Measurements from ENCODE around the gene SMC6.

SMC6 gene

GRCh38 chr2:17717666-17718065 is 35.9 kb downstream of the SMC6 start:
- H3K27me3 ChIP-seq (ENCODE audit: insufficient read depth, insufficient read length): no peaks in the 10 kb centered on the region
- no peak for DNase-seq (ENCODE audit: low read depth, low spot score)
- no peak overlapping the region for H3K4me3 ChIP-seq (ENCODE audit: insufficient read length, low read depth)
- peaks cover 90% of the 10 kb centered on the region for H3K36me3 ChIP-seq (ENCODE audit: insufficient read depth, insufficient read length, low read length)
- H3K9me3 ChIP-seq (ENCODE audit: insufficient read depth, low read length): no peaks in the 10 kb centered on the region
- no peak overlapping the region for H3K9ac ChIP-seq (ENCODE audit: insufficient read length, low read depth)
- TF ChIP-seq ZNF274 (IDR thresholded peaks at IDR 0.05; ENCODE audit: low read depth, low read length) (no peak), YY1 (IDR thresholded peaks at IDR 0.05; ENCODE audit: insufficient read depth, insufficient read length) (no peak), SUZ12 (IDR thresholded peaks at IDR 0.05; ENCODE audit: extremely low read depth, insufficient read depth, insufficient read length) (no peak)
- no peaks in the 10 kb centered on the region for H3K4me1 ChIP-seq (ENCODE audit: insufficient read depth, insufficient read length)

DNA sequence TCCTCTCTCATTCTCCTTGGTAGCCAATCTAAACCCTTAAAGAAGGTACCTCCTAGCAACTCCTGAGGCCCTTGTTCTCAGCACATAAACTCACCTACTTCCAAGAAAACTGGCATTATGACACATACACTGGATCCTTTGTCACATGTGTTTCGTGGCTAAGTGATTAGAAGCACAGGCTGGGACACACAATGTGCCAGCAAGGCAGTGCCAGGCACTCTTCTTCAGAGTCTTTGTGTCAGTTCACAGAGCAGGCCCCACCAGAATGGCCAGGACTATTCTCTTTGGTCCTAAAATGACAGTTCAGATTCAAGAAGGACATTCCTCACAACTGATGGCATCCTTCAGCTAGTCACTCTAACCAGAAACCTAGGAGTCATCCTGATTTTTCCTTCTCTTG is 40.3 kb downstream of the SMC6 start:
- no peaks in the 10 kb centered on the region for H3K9me3 ChIP-seq (ENCODE audit: insufficient read depth, low read length)
- peaks cover 83% of the 10 kb centered on the region for H3K36me3 ChIP-seq (ENCODE audit: insufficient read depth, insufficient read length, low read length)
- TF ChIP-seq ZNF274 (IDR thresholded peaks at IDR 0.05; ENCODE audit: low read depth, low read length) (no peak), SUZ12 (IDR thresholded peaks at IDR 0.05; ENCODE audit: extremely low read depth, insufficient read depth, insufficient read length) (no peak), YY1 (IDR thresholded peaks at IDR 0.05; ENCODE audit: insufficient read depth, insufficient read length) (no peak)
- H3K9ac ChIP-seq (ENCODE audit: insufficient read length, low read depth): no peak overlapping the region
- H3K4me3 ChIP-seq (ENCODE audit: insufficient read length, low read depth): no peak overlapping the region
- no peaks in the 10 kb centered on the region for H3K4me1 ChIP-seq (ENCODE audit: insufficient read depth, insufficient read length)
- H3K27me3 ChIP-seq (ENCODE audit: insufficient read depth, insufficient read length): no peaks in the 10 kb centered on the region
- DNase-seq (ENCODE audit: low read depth, low spot score): no peak

GRCh38 chr2:17710547-17711248 is 42.9 kb downstream of the SMC6 start:
- peaks cover 87% of the 10 kb centered on the region for H3K36me3 ChIP-seq (ENCODE audit: insufficient read depth, insufficient read length, low read length)
- no peaks in the 10 kb centered on the region for H3K9me3 ChIP-seq (ENCODE audit: insufficient read depth, low read length)
- H3K9ac ChIP-seq (ENCODE audit: insufficient read length, low read depth): no peak overlapping the region
- H3K4me1 ChIP-seq (ENCODE audit: insufficient read depth, insufficient read length): no peaks in the 10 kb centered on the region
- no peak for DNase-seq (ENCODE audit: low read depth, low spot score)
- TF ChIP-seq YY1 (IDR thresholded peaks at IDR 0.05; ENCODE audit: insufficient read depth, insufficient read length): no peak
- no peak for TF ChIP-seq SUZ12 (IDR thresholded peaks at IDR 0.05; ENCODE audit: extremely low read depth, insufficient read depth, insufficient read length)
- no peak for TF ChIP-seq ZNF274 (IDR thresholded peaks at IDR 0.05; ENCODE audit: low read depth, low read length)
- H3K27me3 ChIP-seq (ENCODE audit: insufficient read depth, insufficient read length): no peaks in the 10 kb centered on the region
- H3K4me3 ChIP-seq (ENCODE audit: insufficient read length, low read depth): no peak overlapping the region

GRCh38 chr2:17709897-17710296 is 43.7 kb downstream of the SMC6 start:
- peaks cover 85% of the 10 kb centered on the region for H3K36me3 ChIP-seq (ENCODE audit: insufficient read depth, insufficient read length, low read length)
- no peak for DNase-seq (ENCODE audit: low read depth, low spot score)

DNA sequence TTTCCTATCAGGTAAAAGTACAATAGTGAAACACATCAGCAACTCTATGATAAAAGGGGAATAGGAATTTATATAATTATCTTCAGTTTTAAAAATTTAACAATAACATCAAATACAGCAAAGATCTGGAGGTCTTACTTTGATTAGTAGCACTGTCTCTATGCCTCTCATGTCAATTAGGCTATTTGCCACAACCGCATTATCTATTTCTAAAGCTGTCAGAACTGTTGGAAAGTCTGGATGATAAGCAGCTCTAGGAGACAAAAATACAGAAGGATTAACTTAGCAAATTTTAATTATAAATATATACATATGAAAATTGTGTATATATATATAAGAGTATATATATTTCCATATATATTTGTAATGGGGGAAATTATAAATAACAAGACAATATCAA is 45.1 kb downstream of the SMC6 start:
- DNase-seq (ENCODE audit: low read depth, low spot score): no peak
- H3K9ac ChIP-seq (ENCODE audit: insufficient read length, low read depth): no peak overlapping the region
- peaks cover 78% of the 10 kb centered on the region for H3K36me3 ChIP-seq (ENCODE audit: insufficient read depth, insufficient read length, low read length)
- no peaks in the 10 kb centered on the region for H3K27me3 ChIP-seq (ENCODE audit: insufficient read depth, insufficient read length)
- no peak overlapping the region for H3K4me3 ChIP-seq (ENCODE audit: insufficient read length, low read depth)
- TF ChIP-seq SUZ12 (IDR thresholded peaks at IDR 0.05; ENCODE audit: extremely low read depth, insufficient read depth, insufficient read length): no peak
- no peak for TF ChIP-seq YY1 (IDR thresholded peaks at IDR 0.05; ENCODE audit: insufficient read depth, insufficient read length)
- TF ChIP-seq ZNF274 (IDR thresholded peaks at IDR 0.05; ENCODE audit: low read depth, low read length): no peak
- H3K4me1 ChIP-seq (ENCODE audit: insufficient read depth, insufficient read length): no peaks in the 10 kb centered on the region
- H3K9me3 ChIP-seq (ENCODE audit: insufficient read depth, low read length): no peaks in the 10 kb centered on the region

More at GRCh38 chr2:17709897-17710296, 43.7 kb downstream of the SMC6 start:
- Histone ChIP-seq H3K9me3 (ENCODE audit: insufficient read depth, low read length) (no peaks in the 10 kb centered on the region), H3K4me3 (ENCODE audit: insufficient read length, low read depth) (no peak overlapping the region), H3K27me3 (ENCODE audit: insufficient read depth, insufficient read length) (no peaks in the 10 kb centered on the region), H3K9ac (ENCODE audit: insufficient read length, low read depth) (no peak overlapping the region), H3K4me1 (ENCODE audit: insufficient read depth, insufficient read length) (no peaks in the 10 kb centered on the region)
- TF ChIP-seq ZNF274 (IDR thresholded peaks at IDR 0.05; ENCODE audit: low read depth, low read length) (no peak), YY1 (IDR thresholded peaks at IDR 0.05; ENCODE audit: insufficient read depth, insufficient read length) (no peak), SUZ12 (IDR thresholded peaks at IDR 0.05; ENCODE audit: extremely low read depth, insufficient read depth, insufficient read length) (no peak)

GRCh38 chr2:17706845-17707244 is 46.8 kb downstream of the SMC6 start:
- Histone ChIP-seq H3K36me3 (ENCODE audit: insufficient read depth, insufficient read length, low read length) (peaks cover 74% of the 10 kb centered on the region), H3K4me1 (ENCODE audit: insufficient read depth, insufficient read length) (no peaks in the 10 kb centered on the region), H3K27me3 (ENCODE audit: insufficient read depth, insufficient read length) (no peaks in the 10 kb centered on the region), H3K9me3 (ENCODE audit: insufficient read depth, low read length) (no peaks in the 10 kb centered on the region), H3K9ac (ENCODE audit: insufficient read length, low read depth) (no peak overlapping the region), H3K4me3 (ENCODE audit: insufficient read length, low read depth) (no peak overlapping the region)
- DNase-seq (ENCODE audit: low read depth, low spot score): no peak
- TF ChIP-seq SUZ12 (IDR thresholded peaks at IDR 0.05; ENCODE audit: extremely low read depth, insufficient read depth, insufficient read length): no peak
- no peak for TF ChIP-seq ZNF274 (IDR thresholded peaks at IDR 0.05; ENCODE audit: low read depth, low read length)
- no peak for TF ChIP-seq YY1 (IDR thresholded peaks at IDR 0.05; ENCODE audit: insufficient read depth, insufficient read length)

GRCh38 chr2:17690776-17691175 is 62.8 kb downstream of the SMC6 start:
- TF ChIP-seq YY1 (IDR thresholded peaks at IDR 0.05; ENCODE audit: insufficient read depth, insufficient read length): no peak
- TF ChIP-seq SUZ12 (IDR thresholded peaks at IDR 0.05; ENCODE audit: extremely low read depth, insufficient read depth, insufficient read length): no peak
- TF ChIP-seq ZNF274 (IDR thresholded peaks at IDR 0.05; ENCODE audit: low read depth, low read length): no peak
- no peaks in the 10 kb centered on the region for H3K27me3 ChIP-seq (ENCODE audit: insufficient read depth, insufficient read length)
- H3K4me3 ChIP-seq (ENCODE audit: insufficient read length, low read depth): no peak overlapping the region
- no peak for DNase-seq (ENCODE audit: low read depth, low spot score)
- peaks cover 34% of the 10 kb centered on the region for H3K36me3 ChIP-seq (ENCODE audit: insufficient read depth, insufficient read length, low read length)
- no peaks in the 10 kb centered on the region for H3K9me3 ChIP-seq (ENCODE audit: insufficient read depth, low read length)
- H3K4me1 ChIP-seq (ENCODE audit: insufficient read depth, insufficient read length): no peaks in the 10 kb centered on the region
- no peak overlapping the region for H3K9ac ChIP-seq (ENCODE audit: insufficient read length, low read depth)
